ENCODE results near the gene PCDH9.

PCDH9 gene, protein sequence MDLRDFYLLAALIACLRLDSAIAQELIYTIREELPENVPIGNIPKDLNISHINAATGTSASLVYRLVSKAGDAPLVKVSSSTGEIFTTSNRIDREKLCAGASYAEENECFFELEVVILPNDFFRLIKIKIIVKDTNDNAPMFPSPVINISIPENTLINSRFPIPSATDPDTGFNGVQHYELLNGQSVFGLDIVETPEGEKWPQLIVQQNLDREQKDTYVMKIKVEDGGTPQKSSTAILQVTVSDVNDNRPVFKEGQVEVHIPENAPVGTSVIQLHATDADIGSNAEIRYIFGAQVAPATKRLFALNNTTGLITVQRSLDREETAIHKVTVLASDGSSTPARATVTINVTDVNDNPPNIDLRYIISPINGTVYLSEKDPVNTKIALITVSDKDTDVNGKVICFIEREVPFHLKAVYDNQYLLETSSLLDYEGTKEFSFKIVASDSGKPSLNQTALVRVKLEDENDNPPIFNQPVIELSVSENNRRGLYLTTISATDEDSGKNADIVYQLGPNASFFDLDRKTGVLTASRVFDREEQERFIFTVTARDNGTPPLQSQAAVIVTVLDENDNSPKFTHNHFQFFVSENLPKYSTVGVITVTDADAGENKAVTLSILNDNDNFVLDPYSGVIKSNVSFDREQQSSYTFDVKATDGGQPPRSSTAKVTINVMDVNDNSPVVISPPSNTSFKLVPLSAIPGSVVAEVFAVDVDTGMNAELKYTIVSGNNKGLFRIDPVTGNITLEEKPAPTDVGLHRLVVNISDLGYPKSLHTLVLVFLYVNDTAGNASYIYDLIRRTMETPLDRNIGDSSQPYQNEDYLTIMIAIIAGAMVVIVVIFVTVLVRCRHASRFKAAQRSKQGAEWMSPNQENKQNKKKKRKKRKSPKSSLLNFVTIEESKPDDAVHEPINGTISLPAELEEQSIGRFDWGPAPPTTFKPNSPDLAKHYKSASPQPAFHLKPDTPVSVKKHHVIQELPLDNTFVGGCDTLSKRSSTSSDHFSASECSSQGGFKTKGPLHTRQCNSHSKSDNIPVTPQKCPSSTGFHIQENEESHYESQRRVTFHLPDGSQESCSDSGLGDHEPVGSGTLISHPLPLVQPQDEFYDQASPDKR (N-terminal part only)

DNA sequence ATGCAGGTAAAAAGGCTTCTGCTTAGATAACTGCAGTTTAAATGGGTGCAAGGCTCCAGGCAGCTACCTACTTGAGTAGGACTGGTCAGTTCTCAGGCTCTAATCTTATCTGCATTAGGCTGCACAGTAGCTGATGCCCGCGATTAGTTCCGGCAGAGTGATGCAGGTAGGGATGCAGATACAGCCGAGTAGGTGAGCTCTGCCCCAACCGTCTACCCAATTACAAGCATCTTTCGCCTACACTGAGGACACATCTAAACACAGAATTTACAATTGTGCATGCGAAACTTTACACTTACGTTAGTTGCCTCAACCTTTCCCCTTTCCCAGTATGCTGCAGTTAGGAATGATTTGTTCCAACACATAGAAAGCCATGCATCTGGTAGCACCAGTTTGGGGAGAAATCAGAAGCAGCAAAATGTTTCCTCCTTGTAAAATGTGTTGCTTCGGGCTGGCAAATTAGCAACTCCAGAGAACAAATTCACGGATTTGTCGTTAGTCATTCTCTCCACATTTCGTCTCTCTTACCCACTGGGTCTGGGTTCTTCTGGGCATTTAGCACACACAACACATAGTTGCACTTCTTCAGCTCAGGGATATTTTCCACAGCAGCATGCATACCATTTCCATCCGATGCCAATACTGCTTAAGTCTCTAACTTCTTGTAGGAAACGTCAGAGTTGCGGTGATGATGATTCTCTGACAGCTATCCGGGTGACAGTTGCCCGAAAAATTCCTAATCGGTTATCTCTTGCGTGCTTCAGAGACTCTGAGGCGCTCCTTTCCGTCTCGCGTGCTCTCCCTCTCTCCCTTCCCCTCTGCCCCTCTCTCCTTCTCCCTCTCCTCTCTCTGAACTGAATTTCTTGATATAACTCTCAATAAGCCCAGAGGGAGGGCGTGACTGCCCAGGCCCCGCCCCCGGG is at the start of gene PCDH9:
Gene PCDH9 (minus strand): TSS at position 856 of the 923 bp plus-strand sequence. CDS start 1,896 bp downstream, outside the sequence.
- no peak for DNase-seq

DNA sequence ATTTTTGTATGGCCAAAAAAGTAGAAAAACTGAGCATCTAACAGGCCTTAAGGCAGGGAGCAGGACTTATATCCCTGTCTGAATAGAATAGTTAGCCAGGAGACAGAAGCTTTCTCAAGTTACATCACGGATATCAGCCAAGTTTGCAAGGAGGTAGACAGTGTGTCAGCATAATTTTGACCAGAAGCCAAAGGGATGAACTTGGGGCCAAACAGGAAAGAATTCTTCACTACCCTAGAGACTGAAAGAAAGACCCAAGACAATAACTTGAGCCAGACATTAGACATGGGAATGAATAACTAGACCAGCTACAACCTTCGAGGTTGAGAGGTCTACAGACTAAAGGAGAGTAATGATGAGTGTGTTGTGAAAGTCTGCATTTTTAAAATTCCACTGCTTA is 48.1 kb upstream of the PCDH9 start:
- DNase-seq = no peak

DNA sequence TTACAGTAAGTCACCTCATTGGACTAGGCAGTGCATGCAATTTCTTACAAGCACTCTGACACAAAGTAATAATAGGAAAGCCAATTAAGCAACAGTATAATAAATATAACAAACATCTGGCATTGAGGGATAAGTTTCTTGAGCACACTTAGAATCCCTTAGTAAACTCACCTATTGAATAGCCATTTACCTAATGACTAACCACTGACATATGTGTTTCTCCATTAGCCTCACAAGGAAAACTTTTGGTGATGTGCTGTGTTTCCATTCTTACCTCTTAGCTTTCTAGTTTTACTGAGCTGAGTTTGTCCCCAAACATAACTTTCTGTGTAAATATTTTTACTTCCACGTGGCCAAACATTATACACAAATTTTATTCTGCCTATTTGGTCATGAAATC is 47.4 kb upstream of the PCDH9 start:
- DNase-seq = no peak

DNA sequence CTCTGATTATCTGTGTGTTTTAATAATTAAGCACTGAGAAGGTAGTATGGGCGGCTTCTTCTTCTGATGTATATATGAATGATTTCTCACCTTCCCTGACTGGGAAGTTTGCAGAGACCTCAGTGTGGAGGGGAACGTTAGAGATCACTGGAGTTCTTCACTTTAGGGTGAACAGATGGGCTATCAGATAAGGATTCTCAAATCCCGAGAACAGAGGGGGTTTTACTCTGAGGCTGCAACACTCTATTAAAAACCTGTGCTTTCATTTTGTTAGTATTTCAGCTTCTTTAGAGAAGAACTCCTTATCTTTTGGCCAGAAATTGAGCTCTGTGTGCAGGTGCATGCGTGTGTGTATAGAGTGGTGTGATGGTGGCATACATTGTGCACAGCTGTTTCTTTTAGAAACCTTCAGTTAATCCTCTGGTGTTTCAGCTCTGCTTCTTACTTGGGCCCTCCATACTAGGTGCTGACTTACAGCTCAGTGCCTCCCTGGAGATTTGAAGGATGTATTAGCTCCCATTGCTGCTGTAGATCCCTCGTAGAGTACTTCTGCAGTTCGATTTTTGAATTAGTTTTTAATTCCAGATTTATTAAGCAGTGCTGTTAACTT is 45.3 kb upstream of the PCDH9 start:
- DNase-seq = no peak

DNA sequence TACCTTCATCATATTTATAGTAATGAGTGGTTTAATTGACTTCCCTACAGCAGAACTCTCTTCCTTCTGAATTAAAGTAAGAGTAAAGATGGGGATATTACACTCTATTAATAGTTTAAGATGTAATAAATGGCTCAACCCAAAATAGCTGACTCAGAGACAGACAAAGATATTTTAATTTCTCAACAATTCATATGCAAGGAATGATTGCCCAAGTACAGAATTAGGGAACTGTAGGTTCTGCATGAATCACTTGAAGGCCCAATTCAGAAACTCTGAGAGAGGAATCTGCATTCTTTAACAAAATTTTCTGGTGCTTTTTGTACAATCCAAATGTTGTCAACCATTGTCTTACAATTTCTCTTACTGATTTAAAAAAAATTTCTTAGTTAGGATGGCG is 42.9 kb upstream of the PCDH9 start:
- no peak for DNase-seq

DNA sequence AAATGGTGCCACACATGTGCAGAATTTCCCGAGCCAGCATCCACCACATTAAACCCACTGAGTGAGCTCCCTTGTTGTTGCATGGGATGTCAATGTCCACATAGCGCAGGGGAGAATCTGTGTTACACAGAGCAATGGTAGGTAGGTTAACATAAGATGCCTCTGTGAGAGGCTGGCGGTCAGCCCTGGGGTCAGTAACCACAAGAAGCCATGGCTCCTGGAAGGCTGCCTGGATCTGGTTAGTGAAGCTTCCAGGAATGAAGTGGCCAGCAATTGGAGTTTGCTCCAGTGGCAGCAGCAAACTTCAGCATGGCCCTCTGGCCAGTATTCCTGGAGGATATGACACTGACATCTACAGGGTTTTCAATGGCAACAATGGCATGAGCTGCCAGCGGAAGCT is 37.0 kb upstream of the PCDH9 start:
- no peak for DNase-seq

DNA sequence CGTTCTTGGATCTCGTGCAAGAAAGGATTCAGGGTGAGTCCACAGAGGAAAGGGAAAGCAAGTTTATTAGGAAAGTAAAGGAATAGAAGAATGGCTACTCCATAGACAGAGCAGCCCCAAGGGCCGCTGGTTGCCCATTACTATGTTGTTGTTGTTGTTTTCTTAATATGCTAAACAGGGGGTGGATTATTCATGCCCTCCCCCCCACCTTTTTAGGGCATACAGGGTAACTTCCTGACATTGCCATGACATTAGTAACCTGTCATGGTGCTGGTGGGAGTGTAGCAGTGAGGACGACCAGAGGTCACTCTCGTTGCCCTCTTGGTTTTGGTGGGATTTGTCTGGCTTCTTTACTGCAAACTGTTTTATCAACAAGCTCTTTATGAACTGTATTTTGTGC is 29.1 kb upstream of the PCDH9 start:
- no peak for DNase-seq

DNA sequence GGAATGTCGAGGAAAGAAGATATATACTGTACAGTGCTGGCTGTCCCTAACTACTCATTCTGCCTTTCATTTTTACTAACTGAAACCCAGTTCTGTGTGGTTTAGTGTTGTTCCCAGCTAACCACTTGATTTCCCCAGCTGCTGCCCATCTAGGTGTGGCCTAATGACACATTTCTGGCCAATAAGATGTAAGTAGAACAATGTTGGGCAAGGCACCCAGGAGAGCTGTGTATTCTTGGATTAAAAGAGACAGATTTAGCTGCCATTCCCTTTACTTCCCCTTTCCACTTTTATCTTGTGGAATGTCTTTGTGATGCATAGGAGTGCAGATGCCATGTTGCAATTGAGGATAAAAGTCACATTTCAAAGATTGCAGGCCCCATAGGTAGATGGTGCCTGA is 28.3 kb upstream of the PCDH9 start:
- no peak for DNase-seq

DNA sequence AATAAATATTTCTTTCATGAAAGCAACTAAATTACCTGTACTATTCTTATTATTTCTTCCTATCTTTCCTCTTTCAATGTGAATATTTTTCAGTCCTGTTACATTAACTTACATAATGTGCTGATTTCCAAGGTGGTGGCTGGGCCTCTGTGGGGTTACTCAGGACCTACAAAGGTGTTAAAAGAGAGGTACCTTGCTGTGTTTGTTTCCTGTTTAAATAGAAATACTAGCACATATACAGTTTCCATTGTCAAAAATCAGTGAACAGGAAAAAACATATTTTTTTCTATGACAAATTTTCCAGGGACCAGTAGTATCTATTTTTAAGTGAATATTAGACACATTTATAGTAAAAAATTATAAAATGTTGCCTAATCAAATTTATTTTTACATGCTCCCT is 8.7 kb upstream of the PCDH9 start:
- DNase-seq = no peak

DNA sequence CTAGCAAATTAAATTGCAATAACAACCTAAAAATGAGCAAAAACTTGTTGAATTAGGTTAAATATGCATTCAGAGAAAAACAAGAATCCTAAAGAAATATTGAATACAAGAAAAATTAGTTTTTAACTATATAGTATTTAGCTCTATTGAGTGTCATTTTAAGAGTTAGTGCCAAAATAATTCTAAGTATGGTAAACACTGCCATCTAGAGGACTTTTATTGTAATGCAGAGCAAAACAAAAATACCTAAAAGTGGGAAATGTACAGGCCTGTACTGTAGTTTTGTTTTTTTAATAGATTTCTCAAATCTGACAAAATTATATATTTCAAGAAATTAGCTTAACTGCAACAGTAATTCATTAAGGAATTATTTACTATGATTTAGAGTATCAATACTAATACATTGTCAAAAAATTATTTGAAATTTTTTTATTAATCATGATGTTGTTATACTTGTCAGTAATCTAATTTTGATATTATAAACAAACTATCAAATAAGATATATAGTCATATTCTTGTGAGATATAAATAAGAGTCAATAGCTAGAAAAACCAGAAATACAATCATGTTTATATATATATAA is 8.2 kb upstream of the PCDH9 start:
- DNase-seq = no peak

DNA sequence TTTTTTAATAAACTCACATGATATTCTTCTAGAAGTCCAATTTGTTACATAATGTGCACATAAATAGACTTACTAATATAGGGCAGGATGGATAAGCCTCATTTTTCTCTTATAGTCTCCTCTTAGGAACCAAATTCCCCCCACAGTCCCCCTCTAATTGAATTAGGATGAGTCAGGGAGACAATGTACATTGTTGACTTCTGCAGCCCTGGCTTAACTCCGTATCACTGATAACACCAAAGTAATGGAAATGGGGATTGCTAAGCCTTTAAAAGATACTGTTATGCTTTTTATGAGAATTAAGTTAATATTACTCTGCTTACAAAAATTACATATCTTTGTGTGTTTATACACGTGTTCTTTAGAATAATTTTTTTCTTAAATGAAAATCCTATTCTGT is 5.1 kb upstream of the PCDH9 start:
- no peak for DNase-seq

DNA sequence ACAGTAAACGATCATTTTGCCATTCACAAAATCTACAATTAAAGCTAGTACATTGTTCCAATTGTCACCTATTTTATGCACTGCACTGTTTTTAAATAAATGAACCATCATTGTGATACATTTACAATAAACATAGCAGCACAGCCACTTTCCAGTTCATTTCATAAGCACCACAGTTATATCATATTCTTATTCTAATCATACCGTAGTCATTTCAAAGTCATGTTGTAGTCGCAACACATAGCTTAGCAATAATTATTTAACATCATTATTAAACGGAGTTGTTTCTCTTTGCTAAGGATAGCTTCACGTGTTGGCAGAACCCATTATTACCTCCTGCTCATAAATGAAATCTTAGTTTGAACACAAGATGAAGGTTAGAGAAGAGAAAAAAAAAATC is 2.2 kb upstream of the PCDH9 start:
- DNase-seq = no peak

DNA sequence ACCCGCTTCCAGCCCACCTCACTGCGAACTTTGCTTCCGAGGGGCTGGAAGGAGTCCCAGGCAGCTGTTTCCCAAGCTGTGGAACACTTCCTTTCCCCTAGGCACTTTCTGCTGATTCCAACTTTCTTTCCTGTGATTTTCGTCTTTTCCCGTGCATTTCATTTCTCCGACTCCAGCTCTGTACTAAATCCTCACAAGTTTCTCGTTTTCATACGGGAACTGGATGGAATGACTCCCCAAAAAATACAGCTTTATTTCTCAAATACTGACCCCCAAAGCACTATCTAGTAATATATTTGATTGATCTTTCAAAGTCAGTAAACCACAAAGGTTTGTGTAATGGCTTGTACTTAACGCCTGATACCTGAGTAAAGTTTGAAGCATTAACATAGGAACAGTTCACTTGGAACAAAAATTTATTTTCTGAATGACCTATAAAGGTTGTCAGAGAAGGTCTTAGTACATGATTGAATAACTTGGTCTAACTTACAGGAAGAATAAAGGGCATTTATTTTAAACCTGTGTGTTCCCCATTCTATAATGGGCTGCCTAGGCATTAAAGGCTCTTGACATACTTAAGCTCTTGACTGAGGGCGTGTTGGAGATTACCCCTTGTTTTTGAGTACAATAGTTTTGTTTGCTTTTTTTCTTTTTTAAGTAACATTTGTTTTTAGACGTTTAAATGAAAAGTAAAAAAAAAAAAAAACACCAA is 1.3 kb upstream of the PCDH9 start:
- no peak for DNase-seq

DNA sequence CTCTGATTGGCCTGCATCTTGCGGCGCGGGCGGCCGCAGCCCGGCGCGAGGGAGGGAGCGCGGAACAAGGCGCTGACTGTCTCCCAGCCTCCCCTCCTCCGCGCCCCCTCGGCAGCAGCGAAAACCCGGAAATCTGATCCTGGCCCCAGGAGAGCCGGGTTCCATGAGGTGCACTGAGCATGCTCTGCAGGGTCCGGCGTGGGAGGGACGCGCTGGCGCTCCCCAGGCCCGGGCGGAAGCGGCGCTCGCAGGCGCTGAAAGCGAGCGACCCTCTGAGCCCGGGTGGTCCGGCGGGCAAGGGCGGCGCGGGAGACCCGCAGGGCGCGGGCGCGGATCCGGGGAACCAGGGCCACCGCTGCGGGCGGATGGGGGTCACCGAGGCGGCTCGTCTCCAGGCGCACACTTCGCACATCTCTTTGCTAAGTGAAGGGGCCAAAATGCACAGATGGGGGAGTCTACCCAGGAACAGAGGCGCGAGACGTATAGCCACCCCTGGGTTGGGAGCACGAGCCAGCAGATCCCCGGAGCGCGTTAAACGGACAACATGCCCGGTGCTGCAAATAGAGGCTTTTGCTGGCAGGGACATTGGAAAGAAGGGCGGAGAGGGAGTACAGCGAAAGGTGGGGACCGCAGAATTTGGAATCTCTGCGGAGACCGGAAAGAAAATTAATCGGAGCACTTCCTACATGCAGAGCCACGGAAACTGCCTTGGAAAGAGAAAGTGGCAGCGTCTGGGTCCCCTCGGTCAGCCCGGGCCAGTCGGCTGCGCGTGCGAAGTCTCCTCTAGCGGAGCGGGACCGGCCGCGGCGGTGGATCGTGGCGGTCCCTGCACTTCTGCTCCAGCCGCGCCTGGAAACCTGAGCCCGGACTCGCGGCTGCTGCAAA is 510 bp upstream of the PCDH9 start:
- peak; percentile 69 for DNase-seq

DNA sequence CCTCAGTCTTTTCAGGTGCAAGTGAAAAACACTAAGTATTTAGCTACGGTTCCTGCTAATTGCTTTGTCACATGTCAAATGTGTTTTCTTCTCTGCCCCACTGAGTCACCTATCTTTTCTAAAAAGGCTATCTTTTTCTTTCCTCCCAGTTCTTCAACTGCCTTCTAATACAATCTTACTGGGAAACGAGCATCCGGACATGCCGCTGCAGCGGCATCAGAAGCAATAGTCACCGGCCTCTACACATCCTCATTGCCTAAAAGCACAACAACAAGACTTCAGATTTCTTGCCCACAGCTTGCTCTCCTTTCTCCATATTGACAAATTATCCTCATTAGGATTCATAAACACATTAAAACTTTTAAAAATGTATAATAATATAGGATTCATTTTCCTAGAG is 1.2 kb downstream of the PCDH9 start:
- no peak for DNase-seq

DNA sequence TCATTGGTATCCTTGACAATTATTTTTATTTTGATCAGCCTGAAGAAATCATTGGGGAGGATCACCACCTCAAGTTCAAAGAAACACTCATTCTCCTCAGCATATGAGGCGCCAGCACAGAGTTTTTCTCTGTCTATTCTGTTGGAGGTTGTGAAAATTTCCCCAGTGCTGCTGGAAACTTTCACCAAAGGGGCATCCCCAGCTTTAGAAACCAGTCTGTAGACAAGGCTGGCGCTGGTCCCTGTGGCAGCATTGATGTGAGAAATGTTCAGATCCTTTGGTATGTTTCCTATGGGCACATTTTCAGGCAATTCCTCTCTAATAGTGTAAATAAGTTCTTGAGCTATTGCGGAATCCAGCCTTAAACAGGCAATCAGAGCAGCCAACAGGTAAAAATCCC is 2.1 kb downstream of the PCDH9 start:
- no peak for DNase-seq

DNA sequence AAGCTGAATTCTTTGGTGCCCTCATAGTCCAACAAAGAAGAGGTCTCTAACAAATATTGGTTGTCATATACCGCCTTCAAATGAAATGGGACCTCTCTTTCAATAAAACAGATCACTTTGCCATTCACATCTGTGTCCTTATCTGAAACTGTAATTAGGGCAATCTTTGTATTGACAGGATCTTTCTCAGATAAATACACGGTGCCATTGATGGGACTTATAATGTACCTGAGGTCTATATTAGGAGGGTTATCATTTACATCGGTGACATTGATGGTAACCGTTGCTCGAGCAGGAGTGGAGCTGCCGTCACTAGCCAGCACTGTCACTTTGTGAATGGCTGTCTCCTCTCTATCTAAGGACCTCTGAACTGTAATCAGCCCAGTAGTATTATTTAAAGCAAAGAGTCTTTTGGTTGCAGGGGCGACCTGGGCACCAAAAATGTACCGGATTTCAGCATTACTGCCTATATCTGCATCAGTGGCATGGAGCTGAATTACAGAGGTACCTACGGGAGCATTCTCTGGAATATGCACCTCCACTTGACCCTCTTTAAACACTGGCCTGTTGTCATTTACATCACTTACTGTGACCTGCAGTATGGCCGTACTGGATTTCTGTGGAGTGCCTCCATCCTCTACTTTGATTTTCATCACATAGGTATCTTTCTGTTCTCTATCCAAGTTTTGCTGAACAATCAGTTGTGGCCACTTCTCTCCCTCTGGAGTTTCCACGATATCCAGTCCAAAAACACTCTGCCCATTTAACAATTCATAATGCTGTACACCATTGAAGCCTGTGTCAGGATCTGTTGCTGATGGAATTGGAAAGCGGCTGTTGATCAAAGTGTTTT is 2.8 kb downstream of the PCDH9 start:
- no peak for DNase-seq

DNA sequence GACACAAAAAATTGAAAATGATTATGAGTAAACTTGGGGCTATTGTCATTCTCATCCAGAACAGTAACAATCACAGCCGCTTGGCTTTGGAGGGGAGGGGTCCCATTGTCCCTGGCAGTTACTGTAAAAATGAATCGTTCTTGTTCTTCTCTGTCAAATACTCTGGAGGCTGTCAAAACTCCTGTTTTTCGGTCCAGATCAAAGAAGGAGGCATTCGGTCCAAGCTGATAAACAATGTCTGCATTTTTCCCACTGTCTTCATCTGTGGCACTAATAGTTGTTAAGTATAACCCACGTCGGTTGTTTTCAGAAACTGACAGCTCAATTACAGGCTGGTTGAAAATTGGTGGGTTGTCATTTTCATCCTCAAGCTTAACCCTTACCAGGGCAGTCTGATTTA is 3.4 kb downstream of the PCDH9 start:
- no peak for DNase-seq

All from activated CD4-positive, alpha-beta T cell treated with anti-CD3 and anti-CD28 coated beads, Interleukin-2, amount 50 U/mL, for 1 hour (primary cell).